WERI-Rb-1 (cell line): ENCODE data around the gene SSH3.

Source experiments
- DNase-seq: peaks from one replicate; pipeline ENCODE4 v3.0.0-alpha.2; 2020
- H3K27ac ChIP-seq: fragments of 250-450 bp; sonication (Bioruptor Pico); 2 replicates; pipeline ENCODE4 v1.5.1; 2020; ENCODE audit warnings: mild to moderate bottlenecking, moderate library complexity
- H3K27me3 ChIP-seq: fragments of 250-450 bp; sonication (Bioruptor Pico); 2 replicates; pipeline ENCODE4 v1.5.1; 2021; ENCODE audit warnings: mild to moderate bottlenecking, low read depth, moderate library complexity; ENCODE audit not compliant: insufficient read depth, severe bottlenecking
- H3K36me3 ChIP-seq: fragments of 250-450 bp; sonication (Bioruptor Pico); 2 replicates; pipeline ENCODE4 v1.5.1; 2020; ENCODE audit warnings: mild to moderate bottlenecking, moderate library complexity
- H3K4me3 ChIP-seq: 2 replicates; pipeline ENCODE4 v1.5.1; 2011; ENCODE audit warnings: low read depth, mild to moderate bottlenecking, control low read depth, low read length
- H3K9me3 ChIP-seq: fragments of 250-450 bp; sonication (Bioruptor Pico); 2 replicates; pipeline ENCODE4 v1.5.1; 2021; ENCODE audit warnings: mild to moderate bottlenecking, moderate library complexity; ENCODE audit not compliant: severe bottlenecking
- CTCF ChIP-seq: IDR thresholded peaks from 2 replicates; pipeline ENCODE4 v1.5.1; 2011; ENCODE audit warnings: low read depth, mild to moderate bottlenecking, control low read depth, inconsistent platforms, low read length

Gene SSH3

GRCh38 chr11:67271205-67271540 lies 32.2 kb upstream of the SSH3 start:
- Histone ChIP-seq H3K27ac (no peak overlapping the region), H3K36me3 (peaks cover 33% of the 10 kb centered on the region), H3K4me3 (no peak overlapping the region), H3K9me3 (no peaks in the 10 kb centered on the region), H3K27me3 (no peaks in the 10 kb centered on the region)
- DNase-seq, result no peak
- no peak for TF ChIP-seq CTCF

- Histone ChIP-seq H3K36me3 (peaks cover 34% of the 10 kb centered on the region), H3K9me3 (no peaks in the 10 kb centered on the region), H3K27me3 (no peaks in the 10 kb centered on the region), H3K27ac (no peak overlapping the region), H3K4me3 (no peak overlapping the region)
- no peak for TF ChIP-seq CTCF
- no peak for DNase-seq
Observed at GRCh38 chr11:67271541-67272284, 31.6 kb upstream of the SSH3 start.

GRCh38 chr11:67272327-67273259 lies 30.7 kb upstream of the SSH3 start:
- Histone ChIP-seq H3K4me3 (no peak overlapping the region), H3K9me3 (no peaks in the 10 kb centered on the region), H3K27me3 (no peaks in the 10 kb centered on the region), H3K27ac (no peak overlapping the region), H3K36me3 (peaks cover 37% of the 10 kb centered on the region)
- DNase-seq, result no peak
- TF ChIP-seq CTCF, result no peak

- Histone ChIP-seq H3K9me3 (no peaks in the 10 kb centered on the region), H3K27ac (no peak overlapping the region), H3K4me3 (no peak overlapping the region), H3K36me3 (peaks cover 31% of the 10 kb centered on the region), H3K27me3 (no peaks in the 10 kb centered on the region)
- no peak for TF ChIP-seq CTCF
- no peak for DNase-seq
Observed at GRCh38 chr11:67273260-67273990, 29.9 kb upstream of the SSH3 start.

GRCh38 chr11:67274768-67275605 lies 28.3 kb upstream of the SSH3 start:
- no peak for DNase-seq
- Histone ChIP-seq H3K4me3 (no peak overlapping the region), H3K27me3 (no peaks in the 10 kb centered on the region), H3K36me3 (peaks cover 29% of the 10 kb centered on the region), H3K9me3 (no peaks in the 10 kb centered on the region), H3K27ac (no peak overlapping the region)
- TF ChIP-seq CTCF, result no peak
